ENCODE measurements around the gene TMPRSS13. TPM values are rescaled to one million over a fixed set of nuclear protein-coding genes. Genes with fewer than 3 reads are reported as not detected.
A peak's percentile ranks its signal among the peaks of the same experiment; 100 is the strongest.
"Not testable (repeated sequence)": the region's sequence is repeated elsewhere in the genome, so short reads cannot be mapped to it uniquely, and the experiment has no call there.

Gene TMPRSS13
- total RNA-seq, 5 donors from 2014 or later (not counting 1 experiment from before 2014, with no cell fraction given) = 2.1 to 4.7 (median 3.7) TPM

GRCh38 chr11:117868088-117868487 is 61.1 kb downstream of the TMPRSS13 start:
- ChIA-PET POLR2A (no interaction called here), CTCF (no interaction called here)
- WGBS (ENCODE audit: insufficient coverage) = 100% methylated on average over 1 of the region's 11 CpGs
- H3K27me3 ChIP-seq (replicated peaks in 1 of 2; ENCODE audit: control insufficient read depth in 2 of 2, extremely low read depth in 1 of 2, insufficient read depth in 2 of 2, low read length in 1 of 2) = peaks cover 0 to 37% of the 10 kb centered on the region in 2 experiments
- Mint-ChIP-seq H3K9me3 (no peaks in the 10 kb centered on the region), H3K27ac (no peak overlapping the region), H3K4me1 (peaks cover 0 to 7% (median 3%) of the 10 kb centered on the region in 3 donors), H3K4me3 (no peak overlapping the region), H3K36me3 (no peaks in the 10 kb centered on the region), H3K27me3 (peaks cover 8 to 20% of the 10 kb centered on the region in 2 donors)
- no peaks in the 10 kb centered on the region for H3K36me3 ChIP-seq (ENCODE audit: control insufficient read depth in 2 of 2, extremely low read depth in 1 of 2, insufficient read depth in 1 of 2, low read length in 1 of 2)
- peaks cover under 1 to 5% of the 10 kb centered on the region in 2 experiments for H3K4me1 ChIP-seq (ENCODE audit: control insufficient read depth in 1 of 2, extremely low read depth in 1 of 2, insufficient read depth in 2 of 2, low read length in 2 of 2)
- ATAC-seq (replicated peaks in 1 of 4) (no peak), DNase-seq (no peak)
- H3K27ac ChIP-seq (ENCODE audit: low read length) = no peak overlapping the region
- H3K9me3 ChIP-seq = no peaks in the 10 kb centered on the region
- no peak overlapping the region for H3K4me3 ChIP-seq (ENCODE audit: control insufficient read depth in 1 of 2, extremely low read depth in 1 of 2, low read length in 1 of 2)

- Mint-ChIP-seq H3K4me1 (peaks cover 0 to 4% (median 0%) of the 10 kb centered on the region in 3 donors), H3K4me3 (no peak overlapping the region), H3K36me3 (no peaks in the 10 kb centered on the region), H3K27ac (no peak overlapping the region), H3K9me3 (no peaks in the 10 kb centered on the region), H3K27me3 (peaks cover 0 to 10% of the 10 kb centered on the region in 2 donors)
- ChIA-PET POLR2A (interaction anchor here in 1 of 2 donors (0.6 kb wide), 1 partner anchor 136 kb away, joined by 3 read pairs; no protein-coding TSS in a partner anchor), CTCF (no interaction called here)
- 86% methylated on average over 2 of the region's 5 CpGs for WGBS (ENCODE audit: insufficient coverage)
- H3K36me3 ChIP-seq (ENCODE audit: control insufficient read depth in 2 of 2, extremely low read depth in 1 of 2, insufficient read depth in 1 of 2, low read length in 1 of 2) = no peaks in the 10 kb centered on the region
- ATAC-seq (replicated peaks in 1 of 4) (no peak), DNase-seq (no peak)
- peaks cover 0 to 32% of the 10 kb centered on the region in 2 experiments for H3K27me3 ChIP-seq (replicated peaks in 1 of 2; ENCODE audit: control insufficient read depth in 2 of 2, extremely low read depth in 1 of 2, insufficient read depth in 2 of 2, low read length in 1 of 2)
- no peak overlapping the region for H3K27ac ChIP-seq (ENCODE audit: low read length)
- no peaks in the 10 kb centered on the region for H3K4me1 ChIP-seq (ENCODE audit: control insufficient read depth in 1 of 2, extremely low read depth in 1 of 2, insufficient read depth in 2 of 2, low read length in 2 of 2)
- no peaks in the 10 kb centered on the region for H3K9me3 ChIP-seq
- H3K4me3 ChIP-seq (ENCODE audit: control insufficient read depth in 1 of 2, extremely low read depth in 1 of 2, low read length in 1 of 2) = no peak overlapping the region
These were observed 62.7 kb downstream of the TMPRSS13 start for GRCh38 chr11:117866526-117866925.

- H3K36me3 Mint-ChIP-seq; DNase-seq; H3K27me3 Mint-ChIP-seq; H3K27ac ChIP-seq (ENCODE audit: low read length); POLR2A ChIA-PET; H3K4me3 Mint-ChIP-seq; H3K4me1 Mint-ChIP-seq; H3K27ac Mint-ChIP-seq; H3K9me3 Mint-ChIP-seq; H3K4me3 ChIP-seq (ENCODE audit: control insufficient read depth in 1 of 2, extremely low read depth in 1 of 2, low read length in 1 of 2); CTCF ChIA-PET; H3K4me1 ChIP-seq (ENCODE audit: control insufficient read depth in 1 of 2, extremely low read depth in 1 of 2, insufficient read depth in 2 of 2, low read length in 2 of 2); ATAC-seq (replicated peaks in 1 of 4); H3K9me3 ChIP-seq; H3K36me3 ChIP-seq (ENCODE audit: control insufficient read depth in 2 of 2, extremely low read depth in 1 of 2, insufficient read depth in 1 of 2, low read length in 1 of 2): not testable (repeated sequence)
- 91% methylated on average over 7 of the region's 13 CpGs for WGBS (ENCODE audit: insufficient coverage)
- H3K27me3 ChIP-seq (replicated peaks in 1 of 2; ENCODE audit: control insufficient read depth in 2 of 2, extremely low read depth in 1 of 2, insufficient read depth in 2 of 2, low read length in 1 of 2) = peaks cover 0 to 32% of the 10 kb centered on the region in 2 experiments
These were observed 63.7 kb downstream of the TMPRSS13 start for GRCh38 chr11:117865546-117865945.

GRCh38 chr11:117863383-117863782 is 65.8 kb downstream of the TMPRSS13 start:
- Histone ChIP-seq H3K4me1 (ENCODE audit: control insufficient read depth in 1 of 2, extremely low read depth in 1 of 2, insufficient read depth in 2 of 2, low read length in 2 of 2) (no peaks in the 10 kb centered on the region), H3K36me3 (ENCODE audit: control insufficient read depth in 2 of 2, extremely low read depth in 1 of 2, insufficient read depth in 1 of 2, low read length in 1 of 2) (no peaks in the 10 kb centered on the region), H3K9me3 (no peaks in the 10 kb centered on the region), H3K27ac (ENCODE audit: low read length) (no peak overlapping the region), H3K27me3 (replicated peaks in 1 of 2; ENCODE audit: control insufficient read depth in 2 of 2, extremely low read depth in 1 of 2, insufficient read depth in 2 of 2, low read length in 1 of 2) (peaks cover 0 to 28% of the 10 kb centered on the region in 2 experiments), H3K4me3 (ENCODE audit: control insufficient read depth in 1 of 2, extremely low read depth in 1 of 2, low read length in 1 of 2) (no peak overlapping the region)
- no CpG with 5 or more reads among the region's 1 CpG for WGBS (ENCODE audit: insufficient coverage)
- Mint-ChIP-seq H3K4me3 (no peak overlapping the region), H3K27ac (no peak overlapping the region), H3K27me3 (peaks cover 0 to 5% of the 10 kb centered on the region in 2 donors), H3K36me3 (no peaks in the 10 kb centered on the region), H3K9me3 (no peaks in the 10 kb centered on the region), H3K4me1 (peaks cover 0 to 4% (median 0%) of the 10 kb centered on the region in 3 donors)
- DNase-seq (no peak), ATAC-seq (replicated peaks in 1 of 4) (no peak)
- POLR2A ChIA-PET = no interaction called here
- CTCF ChIA-PET = no interaction called here

- no CpG with 5 or more reads among the region's 1 CpG for WGBS (ENCODE audit: insufficient coverage)
- H3K4me1 ChIP-seq (ENCODE audit: control insufficient read depth in 1 of 2, extremely low read depth in 1 of 2, insufficient read depth in 2 of 2, low read length in 2 of 2) = no peaks in the 10 kb centered on the region
- Mint-ChIP-seq H3K4me1 (peaks cover 0 to 4% (median 0%) of the 10 kb centered on the region in 3 donors), H3K4me3 (no peak overlapping the region), H3K36me3 (no peaks in the 10 kb centered on the region), H3K27ac (no peak overlapping the region), H3K9me3 (no peaks in the 10 kb centered on the region), H3K27me3 (peaks cover 0 to 2% of the 10 kb centered on the region in 2 donors)
- H3K4me3 ChIP-seq (ENCODE audit: control insufficient read depth in 1 of 2, extremely low read depth in 1 of 2, low read length in 1 of 2) = no peak overlapping the region
- peaks cover 0 to 27% of the 10 kb centered on the region in 2 experiments for H3K27me3 ChIP-seq (replicated peaks in 1 of 2; ENCODE audit: control insufficient read depth in 2 of 2, extremely low read depth in 1 of 2, insufficient read depth in 2 of 2, low read length in 1 of 2)
- H3K27ac ChIP-seq (ENCODE audit: low read length) = no peak overlapping the region
- no peak for DNase-seq
- H3K9me3 ChIP-seq = no peaks in the 10 kb centered on the region
- H3K36me3 ChIP-seq (ENCODE audit: control insufficient read depth in 2 of 2, extremely low read depth in 1 of 2, insufficient read depth in 1 of 2, low read length in 1 of 2) = no peaks in the 10 kb centered on the region
- ChIA-PET POLR2A (no interaction called here), CTCF (no interaction called here)
- ATAC-seq (replicated peaks in 1 of 4) = no peak
These were observed 66.4 kb downstream of the TMPRSS13 start for GRCh38 chr11:117862753-117863152.

GRCh38 chr11:117862019-117862725 is 67.0 kb downstream of the TMPRSS13 start:
- ATAC-seq (replicated peaks in 1 of 4) (no peak), DNase-seq (no peak)
- Histone ChIP-seq H3K4me3 (ENCODE audit: control insufficient read depth in 1 of 2, extremely low read depth in 1 of 2, low read length in 1 of 2) (no peak overlapping the region), H3K9me3 (no peaks in the 10 kb centered on the region), H3K27me3 (replicated peaks in 1 of 2; ENCODE audit: control insufficient read depth in 2 of 2, extremely low read depth in 1 of 2, insufficient read depth in 2 of 2, low read length in 1 of 2) (peaks cover 0 to 26% of the 10 kb centered on the region in 2 experiments), H3K36me3 (ENCODE audit: control insufficient read depth in 2 of 2, extremely low read depth in 1 of 2, insufficient read depth in 1 of 2, low read length in 1 of 2) (no peaks in the 10 kb centered on the region), H3K4me1 (ENCODE audit: control insufficient read depth in 1 of 2, extremely low read depth in 1 of 2, insufficient read depth in 2 of 2, low read length in 2 of 2) (no peaks in the 10 kb centered on the region), H3K27ac (ENCODE audit: low read length) (no peak overlapping the region)
- H3K36me3 Mint-ChIP-seq = no peaks in the 10 kb centered on the region
- CTCF ChIA-PET = no interaction called here
- peak overlapping the region in 1 of 2 donors; percentile 33 for H3K27ac Mint-ChIP-seq
- H3K9me3 Mint-ChIP-seq = no peaks in the 10 kb centered on the region
- peaks cover under 1 to 2% of the 10 kb centered on the region in 2 donors for H3K27me3 Mint-ChIP-seq
- no peak overlapping the region for H3K4me3 Mint-ChIP-seq
- WGBS (ENCODE audit: insufficient coverage) = 73% methylated on average over 8 of the region's 12 CpGs
- H3K4me1 Mint-ChIP-seq = peaks cover 0 to 4% (median 0%) of the 10 kb centered on the region in 3 donors
- POLR2A ChIA-PET = no interaction called here
